ENCODE results near the gene ELAC2.
A peak's percentile ranks its signal among the peaks of the same experiment; 100 is the strongest.

The ELAC2 gene

GRCh38 chr17:13024526-13025257, 6.9 kb upstream of the ELAC2 start:
- H3K27ac ChIP-seq: no peak overlapping the region
- no peak for DNase-seq (ENCODE audit: low read depth, low spot score)

- H3K27ac ChIP-seq: no peak overlapping the region
- no peak for DNase-seq (ENCODE audit: low read depth, low spot score)
These were observed 6.2 kb upstream of the ELAC2 start for GRCh38 chr17:13024016-13024415.

DNA sequence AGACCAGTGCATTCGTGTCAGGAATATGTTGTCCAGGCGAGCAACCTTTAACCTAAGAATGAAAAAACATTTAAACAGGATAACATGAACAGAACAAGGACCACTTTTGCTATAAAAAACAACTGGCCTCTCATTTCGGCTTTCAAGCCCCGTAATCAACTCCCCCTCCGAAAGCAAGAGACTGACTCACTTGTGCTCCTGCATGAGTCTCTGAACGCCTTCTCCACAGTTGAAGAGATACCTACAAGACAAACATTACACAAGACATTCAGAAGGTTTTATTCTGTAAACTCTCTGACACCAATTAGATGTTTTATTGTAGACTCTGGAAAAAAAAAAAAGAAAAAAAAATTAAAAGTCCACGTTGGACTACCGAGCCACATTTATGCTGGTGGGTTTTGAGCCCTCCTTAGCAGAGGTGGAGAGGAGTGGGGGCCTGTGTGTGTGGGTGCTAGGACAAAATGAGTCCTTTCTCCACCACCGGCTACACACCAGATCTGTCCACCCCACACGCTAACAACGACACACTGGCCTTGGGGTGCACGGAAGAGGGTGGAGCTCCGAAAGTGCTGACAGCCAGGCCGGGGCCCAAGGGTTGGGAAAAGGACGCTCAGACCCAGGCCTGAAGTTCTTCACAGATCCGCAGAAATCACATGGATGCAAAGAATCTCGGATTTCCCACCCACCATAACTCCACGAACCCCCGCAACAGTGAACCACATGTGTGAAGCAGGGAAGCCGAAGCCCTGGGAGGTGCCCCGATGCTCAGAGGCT, 759 bp downstream of the ELAC2 start:
- DNase-seq (ENCODE audit: low read depth, low spot score): no peak

GRCh38 chr17:13014801-13015200, 3.0 kb downstream of the ELAC2 start:
- no peak overlapping the region for H3K27ac ChIP-seq
- no peak for DNase-seq (ENCODE audit: low read depth, low spot score)

More for the DNA sequence above, 759 bp downstream of the ELAC2 start:
- peak overlapping the region; percentile 86 for H3K27ac ChIP-seq

- DNase-seq (ENCODE audit: low read depth, low spot score): no peak
- no peak overlapping the region for H3K27ac ChIP-seq
These were observed 6.9 kb downstream of the ELAC2 start for GRCh38 chr17:13010959-13011358.

GRCh38 chr17:13008461-13008860, 9.4 kb downstream of the ELAC2 start:
- no peak for DNase-seq (ENCODE audit: low read depth, low spot score)
- H3K27ac ChIP-seq: no peak overlapping the region

DNA sequence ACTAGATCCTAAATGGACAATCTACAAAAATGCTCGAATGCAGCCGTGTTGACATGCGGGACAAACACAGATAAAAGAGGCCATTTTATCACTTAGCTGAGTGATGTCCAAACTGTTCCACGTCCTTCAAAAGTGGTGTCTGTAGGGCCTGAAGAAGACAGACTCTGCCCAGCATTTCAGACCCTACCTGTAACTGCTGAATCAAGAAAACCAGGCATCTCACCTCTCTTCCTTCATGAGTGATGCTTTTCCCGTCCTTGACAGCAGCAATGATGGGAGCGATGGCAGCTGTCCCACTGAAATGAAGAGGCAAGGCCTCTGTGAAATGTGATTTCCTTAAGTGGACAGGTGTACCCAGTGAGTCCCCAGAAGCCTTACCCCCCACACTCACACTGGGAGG, 12.3 kb downstream of the ELAC2 start:
- no peak for DNase-seq (ENCODE audit: low read depth, low spot score)
- no peak overlapping the region for H3K27ac ChIP-seq

DNA sequence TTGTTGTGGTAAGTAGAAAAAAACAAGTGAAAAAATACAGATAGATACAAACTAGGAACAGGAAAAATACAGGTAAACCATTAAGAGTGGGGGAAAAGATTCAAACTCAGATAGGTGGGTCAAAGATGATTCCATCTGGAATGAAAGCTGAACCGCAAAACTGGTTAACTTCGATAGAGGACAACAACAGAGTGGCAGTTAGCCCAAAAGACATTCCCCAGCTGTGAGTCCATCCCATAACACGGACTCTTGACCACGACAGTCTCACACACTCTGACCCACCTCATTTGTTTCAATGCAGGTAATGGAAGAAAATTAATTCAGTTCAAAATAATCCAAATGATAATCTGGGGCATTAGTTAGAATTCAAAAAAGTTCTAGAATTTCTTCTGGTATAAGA, 13.5 kb downstream of the ELAC2 start:
- DNase-seq (ENCODE audit: low read depth, low spot score): no peak
- no peak overlapping the region for H3K27ac ChIP-seq

DNA sequence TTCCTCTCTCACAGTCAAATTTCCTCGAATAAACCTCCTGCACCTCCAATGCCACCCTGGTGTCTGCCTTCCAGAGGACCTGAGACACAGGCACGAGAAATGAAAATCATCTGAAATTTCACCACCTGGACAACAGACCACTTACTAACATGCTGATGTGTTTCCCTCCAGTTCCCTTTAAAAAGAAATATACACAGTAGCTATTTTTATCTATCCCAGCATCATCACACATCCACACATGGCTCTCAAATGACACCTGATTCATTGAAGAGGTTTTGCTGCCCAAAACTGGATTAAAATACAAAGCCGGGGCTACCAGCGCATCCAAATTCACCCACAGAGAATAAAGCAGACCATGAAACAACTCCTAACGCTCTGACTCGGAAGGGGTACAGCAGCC, 13.9 kb downstream of the ELAC2 start:
- no peak overlapping the region for H3K27ac ChIP-seq

GRCh38 chr17:13003454-13003851, 14.4 kb downstream of the ELAC2 start:
- H3K27ac ChIP-seq: no peak overlapping the region
- no peak for DNase-seq (ENCODE audit: low read depth, low spot score)

More for the DNA sequence above, 13.9 kb downstream of the ELAC2 start:
- no peak for DNase-seq (ENCODE audit: low read depth, low spot score)

DNA sequence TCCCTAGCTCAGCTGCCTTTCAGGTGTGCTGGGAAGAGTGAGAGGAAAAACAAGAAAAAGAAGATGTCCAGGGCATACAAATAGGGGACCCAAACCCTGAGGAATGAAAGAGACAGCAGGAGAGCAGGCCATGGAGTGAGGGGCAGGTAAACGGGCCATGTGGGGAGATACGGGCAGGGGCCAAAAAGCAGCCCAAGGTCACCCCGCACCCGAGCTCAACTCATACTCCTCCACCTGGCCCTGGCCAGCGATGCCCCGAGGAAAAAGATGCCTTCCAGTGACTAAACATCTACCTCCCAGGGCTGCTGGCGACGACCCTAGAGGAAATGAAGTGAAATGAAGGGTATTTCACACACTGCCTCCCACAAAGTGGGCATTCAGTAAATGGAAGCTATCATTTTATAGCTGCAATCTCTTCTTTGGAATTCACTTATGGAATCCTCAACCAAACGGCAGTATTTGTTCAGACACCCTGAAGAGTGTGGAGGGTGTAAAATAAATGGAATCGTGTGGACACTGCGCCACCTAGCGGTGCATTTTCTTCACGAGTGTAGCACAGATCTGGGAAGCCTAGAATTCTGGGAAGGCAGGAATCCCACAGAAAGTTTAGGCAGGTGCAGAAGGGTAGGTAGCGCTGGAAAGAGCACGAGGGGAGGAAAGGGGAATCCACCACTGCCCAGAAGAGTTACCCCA, 14.9 kb downstream of the ELAC2 start:
- no peak overlapping the region for H3K27ac ChIP-seq
- DNase-seq (ENCODE audit: low read depth, low spot score): no peak

- no peak for DNase-seq (ENCODE audit: low read depth, low spot score)
- no peak overlapping the region for H3K27ac ChIP-seq
These were observed 15.7 kb downstream of the ELAC2 start for GRCh38 chr17:13001991-13002615.

DNA sequence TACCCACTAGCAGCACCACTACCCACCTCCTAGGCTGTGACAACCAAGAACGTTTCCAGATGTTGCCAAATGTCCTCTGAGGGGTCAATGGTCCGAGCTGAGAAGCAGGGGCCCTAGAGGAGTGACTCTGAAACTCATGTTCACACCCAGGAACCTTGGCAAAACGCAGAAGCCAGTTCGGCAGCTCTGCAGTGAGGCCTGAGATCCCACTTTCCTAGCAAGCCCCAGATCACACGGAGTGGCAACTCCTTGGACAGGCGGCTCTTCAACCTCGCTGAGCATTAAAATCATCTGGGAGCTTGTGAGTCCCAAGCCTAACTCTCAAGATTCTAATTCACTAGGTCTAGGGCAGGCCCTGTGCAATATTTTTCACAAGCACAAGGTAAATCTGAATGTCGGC, 17.3 kb downstream of the ELAC2 start:
- H3K27ac ChIP-seq: no peak overlapping the region
- DNase-seq (ENCODE audit: low read depth, low spot score): no peak

DNA sequence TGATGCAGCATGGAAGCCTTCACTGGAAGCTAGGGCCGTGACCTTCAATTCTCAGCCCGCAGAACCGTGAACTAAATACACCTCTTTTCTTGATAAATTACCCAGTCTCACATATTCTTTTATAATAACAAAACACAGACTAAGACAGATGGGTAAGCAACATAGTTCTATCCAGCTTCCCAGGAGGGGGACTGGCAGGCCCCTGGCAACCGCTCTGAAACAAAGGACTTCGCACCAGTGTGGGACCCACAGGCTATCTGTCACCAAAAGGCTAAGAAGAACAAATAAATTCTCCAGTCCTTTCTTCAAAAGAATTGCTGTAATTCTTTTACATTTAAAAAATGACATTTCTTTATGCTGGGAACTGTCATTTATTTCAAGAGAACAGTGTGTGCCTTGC, 19.0 kb downstream of the ELAC2 start:
- no peak overlapping the region for H3K27ac ChIP-seq
- DNase-seq (ENCODE audit: low read depth, low spot score): no peak

GRCh38 chr17:12998461-12998860, 19.4 kb downstream of the ELAC2 start:
- no peak overlapping the region for H3K27ac ChIP-seq
- no peak for DNase-seq (ENCODE audit: low read depth, low spot score)

GRCh38 chr17:12996941-12997340, 20.9 kb downstream of the ELAC2 start:
- no peak for DNase-seq (ENCODE audit: low read depth, low spot score)
- no peak overlapping the region for H3K27ac ChIP-seq

GRCh38 chr17:12996357-12996756, 21.5 kb downstream of the ELAC2 start:
- H3K27ac ChIP-seq: no peak overlapping the region
- DNase-seq (ENCODE audit: low read depth, low spot score): no peak

- H3K27ac ChIP-seq: no peak overlapping the region
- no peak for DNase-seq (ENCODE audit: low read depth, low spot score)
These were observed 21.9 kb downstream of the ELAC2 start for GRCh38 chr17:12995896-12996295.

DNA sequence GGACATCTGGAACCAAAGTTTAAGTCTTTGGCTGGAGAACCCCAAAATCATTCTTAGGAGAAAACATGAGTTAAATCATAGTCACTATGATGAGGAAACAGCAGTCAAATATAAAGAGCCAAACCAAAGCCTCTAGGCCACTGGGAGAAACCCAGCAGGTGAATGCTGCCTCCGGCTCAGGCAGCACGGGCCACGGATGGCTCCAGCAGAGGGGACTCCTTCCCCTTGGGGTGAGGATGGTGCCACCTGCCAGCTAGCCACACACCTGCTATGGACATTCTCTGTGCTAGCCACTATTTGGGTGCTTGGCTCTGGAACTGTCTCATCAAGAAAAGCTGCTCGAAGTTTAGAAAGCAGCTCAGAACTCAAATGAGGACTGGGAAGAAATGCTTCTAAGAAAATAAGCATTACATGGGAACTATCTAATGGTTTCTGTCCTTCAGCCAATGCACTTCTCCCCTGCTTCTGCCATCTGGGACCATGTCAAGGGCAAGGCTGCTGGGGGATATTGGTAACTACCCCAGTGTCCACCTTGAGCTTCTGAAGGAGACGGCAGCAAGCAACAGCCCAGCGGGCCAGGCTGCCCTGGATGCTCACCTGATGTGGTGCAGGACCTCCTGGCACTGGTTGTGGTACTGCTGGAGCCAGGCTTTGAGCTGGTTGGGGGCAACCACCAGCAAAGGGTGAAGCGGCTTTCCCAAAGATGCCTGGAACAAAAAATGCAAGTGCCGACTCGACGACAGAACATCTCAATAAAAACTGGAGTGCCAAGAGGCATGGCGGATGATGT, 22.5 kb downstream of the ELAC2 start:
- H3K27ac ChIP-seq: no peak overlapping the region
- no peak for DNase-seq (ENCODE audit: low read depth, low spot score)
